ENCODE results near the gene NOPCHAP1.
A peak's percentile ranks its signal among the peaks of the same experiment; 100 is the strongest.

The NOPCHAP1 gene

GRCh38 chr12:104958001-104958804 is 27.9 kb upstream of the NOPCHAP1 start, which contains the start of gene SLC41A2:
SLC41A2 (minus strand) TSS chr12:104958290; CDS start chr12:104928527, 29,763 bp downstream.
- Histone ChIP-seq H3K9me2 (ENCODE audit: low read depth, low read length) (no peaks in the 10 kb centered on the region), H3K4me3 (ENCODE audit: low read depth, low read length, poor library complexity, severe bottlenecking) (peak within 1 kb of the TSS; percentile 83), H3K9me3 (ENCODE audit: low read length) (no peaks in the 10 kb centered on the region), H3K4me1 (ENCODE audit: insufficient read depth, low read length, severe bottlenecking) (peaks cover 16% of the 10 kb centered on the region), H3K27me3 (ENCODE audit: insufficient read depth, low read length) (no peaks in the 10 kb centered on the region), H3K27ac (ENCODE audit: low read depth, low read length, poor library complexity, severe bottlenecking) (peak within 1 kb of the TSS; percentile 59), H3F3A (ENCODE audit: insufficient read depth, low read length) (no peaks in the 10 kb centered on the region), H3K9ac (ENCODE audit: low read length) (peak within 1 kb of the TSS; percentile 77), H3K79me2 (ENCODE audit: insufficient read depth, low read length) (no peaks in the 10 kb centered on the region), H3K36me3 (ENCODE audit: insufficient read depth, low read length) (no peaks in the 10 kb centered on the region), H3K4me2 (ENCODE audit: low read length) (peak within 1 kb of the TSS; percentile 88), H4K20me1 (ENCODE audit: insufficient read depth, low read length) (no peaks in the 10 kb centered on the region), H2AFZ (ENCODE audit: low read length) (no peak within 1 kb of the TSS)
- TF ChIP-seq CTCF (IDR thresholded peaks at IDR 0.05; ENCODE audit: low read length), result no peak
- TF ChIP-seq EZH2 (IDR thresholded peaks at IDR 0.05; ENCODE audit: borderline replicate concordance, low read length), result no peak

GRCh38 chr12:104958805-104959334 is 27.2 kb upstream of the NOPCHAP1 start:
- Histone ChIP-seq H3F3A (ENCODE audit: insufficient read depth, low read length) (no peaks in the 10 kb centered on the region), H3K9ac (ENCODE audit: low read length) (peak overlapping the region; percentile 77; the same call in 1 of the 2 replicates), H3K4me2 (ENCODE audit: low read length) (peak overlapping the region; percentile 88), H3K9me2 (ENCODE audit: low read depth, low read length) (no peaks in the 10 kb centered on the region), H3K27me3 (ENCODE audit: insufficient read depth, low read length) (no peaks in the 10 kb centered on the region), H3K79me2 (ENCODE audit: insufficient read depth, low read length) (no peaks in the 10 kb centered on the region), H3K4me3 (ENCODE audit: low read depth, low read length, poor library complexity, severe bottlenecking) (peak overlapping the region; percentile 83), H3K9me3 (ENCODE audit: low read length) (no peaks in the 10 kb centered on the region), H3K27ac (ENCODE audit: low read depth, low read length, poor library complexity, severe bottlenecking) (no peak overlapping the region), H4K20me1 (ENCODE audit: insufficient read depth, low read length) (no peaks in the 10 kb centered on the region), H2AFZ (ENCODE audit: low read length) (no peak overlapping the region), H3K36me3 (ENCODE audit: insufficient read depth, low read length) (no peaks in the 10 kb centered on the region), H3K4me1 (ENCODE audit: insufficient read depth, low read length, severe bottlenecking) (peaks cover 16% of the 10 kb centered on the region)
- TF ChIP-seq EZH2 (IDR thresholded peaks at IDR 0.05; ENCODE audit: borderline replicate concordance, low read length) (no peak), CTCF (IDR thresholded peaks at IDR 0.05; ENCODE audit: low read length) (peak; percentile 36; the same call in 1 of the 2 replicates)

- H3K9me2 ChIP-seq (ENCODE audit: low read depth, low read length), result no peaks in the 10 kb centered on the region
- H3K4me2 ChIP-seq (ENCODE audit: low read length), result peak overlapping the region; percentile 88
- no peaks in the 10 kb centered on the region for H3K9me3 ChIP-seq (ENCODE audit: low read length)
- no peak overlapping the region for H2AFZ ChIP-seq (ENCODE audit: low read length)
- H3K27ac ChIP-seq (ENCODE audit: low read depth, low read length, poor library complexity, severe bottlenecking), result no peak overlapping the region
- no peak for TF ChIP-seq CTCF (IDR thresholded peaks at IDR 0.05; ENCODE audit: low read length)
- no peak for TF ChIP-seq EZH2 (IDR thresholded peaks at IDR 0.05; ENCODE audit: borderline replicate concordance, low read length)
- H3K9ac ChIP-seq (ENCODE audit: low read length), result no peak overlapping the region
- no peaks in the 10 kb centered on the region for H3K36me3 ChIP-seq (ENCODE audit: insufficient read depth, low read length)
- no peaks in the 10 kb centered on the region for H3F3A ChIP-seq (ENCODE audit: insufficient read depth, low read length)
- H3K79me2 ChIP-seq (ENCODE audit: insufficient read depth, low read length), result no peaks in the 10 kb centered on the region
- H3K27me3 ChIP-seq (ENCODE audit: insufficient read depth, low read length), result no peaks in the 10 kb centered on the region
- H3K4me1 ChIP-seq (ENCODE audit: insufficient read depth, low read length, severe bottlenecking), result peaks cover 16% of the 10 kb centered on the region
- H4K20me1 ChIP-seq (ENCODE audit: insufficient read depth, low read length), result no peaks in the 10 kb centered on the region
- peak overlapping the region; percentile 83 for H3K4me3 ChIP-seq (ENCODE audit: low read depth, low read length, poor library complexity, severe bottlenecking)
These were observed 26.7 kb upstream of the NOPCHAP1 start for GRCh38 chr12:104959335-104959841.
